GM18909 (cell line): ENCODE measurements around the gene SENP7.
"Not testable (repeated sequence)": the region's sequence is repeated elsewhere in the genome, so short reads cannot be mapped to it uniquely, and the experiment has no call there.

Experiments
- ATAC-seq: cut with Tn5 transposase; IDR thresholded peaks from one replicate; pipeline ENCODE4 v1.9.1; 2021; ENCODE audit warnings: mild to moderate bottlenecking; ENCODE audit not compliant: unreplicated experiment, poor library complexity

SENP7 gene

DNA sequence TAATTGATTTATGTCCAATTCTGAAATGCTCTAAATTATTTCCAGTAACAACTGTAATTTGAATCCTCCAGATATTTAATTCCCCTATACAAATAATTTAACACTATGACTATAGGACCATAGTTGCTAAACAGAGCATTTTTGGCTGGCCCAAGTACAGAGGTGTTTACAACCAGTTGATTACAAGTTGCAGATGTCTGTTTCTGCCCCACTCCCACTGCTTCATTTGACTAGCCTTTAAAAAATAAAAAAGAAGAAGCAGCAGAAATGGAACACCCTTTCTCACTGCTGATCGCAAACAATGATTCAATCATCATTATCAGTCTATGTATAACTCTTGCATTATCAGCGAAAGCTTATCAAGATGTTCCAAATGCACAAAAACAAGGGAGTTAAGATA is 54.6 kb downstream of the SENP7 start:
- ATAC-seq: no peak

DNA sequence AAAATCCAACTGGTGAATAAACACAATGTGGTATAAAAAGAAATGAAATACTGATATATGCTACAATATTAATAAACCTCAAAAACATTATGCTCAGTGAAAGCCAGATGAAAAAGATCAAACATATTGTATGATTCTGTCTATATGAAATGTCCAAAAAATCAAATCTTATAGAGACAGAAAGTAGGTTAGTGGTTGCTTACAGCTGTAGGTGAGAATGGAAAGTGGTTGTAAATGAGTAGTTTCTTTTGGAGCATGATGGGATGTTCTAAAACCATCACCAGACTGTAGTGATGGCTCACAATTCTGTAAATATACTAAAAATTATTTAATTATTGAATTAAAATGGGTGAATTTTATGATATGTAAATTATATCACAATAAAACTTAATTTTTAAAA is 58.4 kb downstream of the SENP7 start:
- no peak for ATAC-seq

DNA sequence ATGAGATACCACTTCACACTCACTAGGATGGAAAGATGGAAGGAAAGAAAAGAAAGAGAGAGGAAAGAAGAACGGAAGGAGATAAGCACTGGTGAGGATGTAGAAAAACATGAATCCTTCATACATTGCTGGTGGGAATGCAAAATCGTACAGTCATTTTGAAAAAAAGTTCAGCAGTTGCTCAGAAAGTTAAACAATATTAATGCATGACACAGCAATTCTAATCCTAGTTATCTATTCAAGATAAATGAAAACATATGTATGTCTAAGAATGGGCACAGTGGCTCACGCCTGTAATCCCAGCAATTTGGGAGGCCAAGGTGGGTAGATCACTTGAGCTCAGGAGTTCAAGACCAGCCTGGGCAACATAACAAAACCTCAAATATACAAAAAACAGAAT is 59.1 kb downstream of the SENP7 start:
- no peak for ATAC-seq

- ATAC-seq: not testable (repeated sequence)
Observed at GRCh38 chr3:101438641-101439040, 74.4 kb downstream of the SENP7 start.

DNA sequence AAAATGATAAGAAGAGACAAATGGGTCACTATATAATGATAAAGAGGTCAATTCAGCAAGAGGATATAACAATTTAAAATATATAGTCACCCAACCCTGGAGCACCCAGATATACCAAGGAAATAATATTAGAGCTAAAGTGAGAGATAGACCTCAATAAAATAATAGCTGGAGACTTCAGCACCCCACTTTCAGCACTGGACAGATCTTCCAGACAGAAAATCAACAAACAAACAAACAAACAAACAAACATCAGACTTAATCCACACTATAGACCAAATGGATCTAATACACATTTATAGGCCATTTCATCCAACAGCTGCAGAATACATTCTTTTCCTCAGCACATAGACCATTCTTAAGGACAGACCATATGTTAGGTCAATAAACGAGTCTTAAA is 79.4 kb downstream of the SENP7 start:
- no peak for ATAC-seq

DNA sequence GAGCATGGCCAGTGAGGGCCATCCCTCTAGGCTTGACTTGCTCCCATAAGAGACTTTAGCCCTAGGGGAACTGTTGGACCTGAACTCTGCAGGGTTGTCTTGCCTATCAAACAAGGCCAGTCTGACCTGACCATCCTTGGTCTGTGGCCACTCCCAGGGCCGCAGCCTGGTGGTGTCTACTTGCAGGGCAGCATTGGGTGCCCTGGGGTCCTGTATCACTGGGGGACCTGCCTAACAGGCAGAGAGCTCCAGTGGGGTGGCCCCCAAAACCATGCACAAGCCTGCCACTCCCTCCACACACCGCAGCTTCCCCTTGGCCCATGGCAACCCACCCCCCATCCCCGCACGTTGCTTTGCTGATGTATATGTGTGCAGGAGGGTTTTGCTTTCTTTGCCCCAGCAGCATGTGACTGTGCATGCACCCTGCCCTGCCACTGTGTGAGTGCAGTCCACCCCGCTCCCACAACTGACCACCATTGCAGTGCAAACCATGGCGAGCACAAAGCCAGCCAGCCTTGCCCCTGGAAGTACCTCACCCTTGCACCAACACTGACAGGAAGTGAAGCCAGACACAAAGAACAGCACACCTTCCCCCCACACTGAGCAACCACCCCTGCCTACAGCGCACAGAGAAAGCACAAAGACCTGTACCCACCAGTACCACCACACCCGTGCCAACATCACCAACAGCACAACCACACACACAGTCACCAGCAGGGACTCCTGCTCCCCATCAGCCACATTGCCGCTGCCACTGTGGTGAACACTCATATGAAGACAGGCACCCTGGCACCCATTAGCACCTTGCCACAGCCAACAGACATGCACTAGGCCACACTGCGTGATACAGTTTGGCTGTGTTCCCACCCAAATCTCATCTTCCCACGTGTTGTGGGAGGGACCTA is 88.8 kb downstream of the SENP7 start:
- ATAC-seq: no peak

DNA sequence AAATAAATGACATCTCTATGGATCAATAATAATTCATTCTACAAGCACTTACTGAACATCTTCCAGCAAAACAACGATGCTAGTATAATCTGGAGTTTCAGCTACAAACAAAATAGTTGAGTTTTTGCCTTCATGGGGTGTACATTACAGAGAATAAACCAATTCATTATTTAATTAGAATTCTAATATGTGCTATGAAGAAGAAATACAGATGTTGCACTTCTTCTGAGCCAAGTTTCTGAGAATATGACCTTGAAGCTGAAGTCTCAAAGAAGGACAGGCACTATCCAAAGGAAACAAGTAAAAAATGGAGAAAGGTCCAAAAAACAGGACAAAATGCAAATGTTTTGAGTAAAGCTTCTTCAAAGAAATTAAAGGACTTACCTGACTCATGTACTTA is 94.2 kb downstream of the SENP7 start:
- ATAC-seq: no peak

- ATAC-seq: no peak
Observed at GRCh38 chr3:101414121-101414520, 98.9 kb downstream of the SENP7 start.

- ATAC-seq: no peak
Observed at GRCh38 chr3:101413656-101414055, 99.4 kb downstream of the SENP7 start.

- ATAC-seq: no peak
Observed at GRCh38 chr3:101391413-101391950, 121.5 kb downstream of the SENP7 start.

DNA sequence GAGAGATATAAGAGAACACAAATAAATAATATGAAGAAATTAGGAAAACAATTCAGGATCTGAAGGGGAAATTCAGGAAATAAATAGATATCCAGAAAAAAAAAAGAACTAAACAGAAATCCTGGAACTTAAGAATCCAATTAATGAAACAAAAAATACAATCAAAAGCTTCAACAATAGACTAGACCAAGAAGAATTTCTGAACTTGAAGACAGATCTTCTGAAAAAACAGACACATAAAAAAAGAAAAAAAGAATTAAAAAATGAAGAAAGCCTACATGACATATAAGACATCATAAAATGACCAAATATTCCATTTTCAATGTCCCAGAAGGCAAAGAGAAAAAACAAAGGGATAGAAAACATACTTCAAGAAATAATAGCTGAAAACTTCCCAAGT is 124.3 kb downstream of the SENP7 start:
- ATAC-seq: no peak

DNA sequence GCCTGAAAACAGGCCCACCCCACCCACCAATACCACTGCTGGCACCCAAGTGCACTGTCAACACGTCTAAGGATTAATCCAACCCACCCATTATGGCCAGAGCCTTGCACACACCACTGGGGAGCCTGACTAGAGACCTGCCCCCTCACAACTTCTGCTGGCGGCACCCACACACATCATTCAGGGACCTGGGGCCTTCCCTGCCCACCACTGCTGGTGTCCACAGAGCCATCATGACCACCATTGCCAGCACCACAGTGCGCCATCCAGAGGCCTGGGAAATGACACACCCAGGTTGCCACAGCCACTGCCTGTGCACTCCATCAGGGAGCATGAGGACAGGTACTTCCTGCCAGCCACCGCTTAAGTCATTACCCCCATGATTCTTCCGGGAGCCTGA is 125.7 kb downstream of the SENP7 start:
- no peak for ATAC-seq

- no peak for ATAC-seq
Observed at GRCh38 chr3:101384426-101384825, 128.6 kb downstream of the SENP7 start.

DNA sequence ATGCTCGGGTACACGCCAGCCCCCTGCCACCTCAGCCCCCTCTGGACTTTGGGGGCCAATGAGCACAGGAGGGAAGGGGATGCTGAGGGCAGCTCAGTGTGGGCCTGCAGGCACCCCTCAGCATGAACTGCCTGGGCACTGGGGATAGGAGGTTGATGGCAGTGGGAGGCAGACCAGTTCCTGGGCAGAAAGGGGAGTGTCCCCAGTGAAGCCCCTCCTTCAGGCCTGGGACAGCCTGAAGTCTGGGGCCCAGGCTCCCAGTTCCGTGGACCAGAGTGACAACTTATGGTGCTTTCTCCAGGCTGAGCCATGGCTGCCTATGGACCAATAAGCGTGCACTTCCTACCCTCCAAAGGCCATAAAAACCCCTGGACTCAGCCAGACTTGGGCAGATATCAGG is 129.4 kb downstream of the SENP7 start:
- no peak for ATAC-seq

- ATAC-seq: no peak
Observed at GRCh38 chr3:101383156-101383575, 129.8 kb downstream of the SENP7 start.

DNA sequence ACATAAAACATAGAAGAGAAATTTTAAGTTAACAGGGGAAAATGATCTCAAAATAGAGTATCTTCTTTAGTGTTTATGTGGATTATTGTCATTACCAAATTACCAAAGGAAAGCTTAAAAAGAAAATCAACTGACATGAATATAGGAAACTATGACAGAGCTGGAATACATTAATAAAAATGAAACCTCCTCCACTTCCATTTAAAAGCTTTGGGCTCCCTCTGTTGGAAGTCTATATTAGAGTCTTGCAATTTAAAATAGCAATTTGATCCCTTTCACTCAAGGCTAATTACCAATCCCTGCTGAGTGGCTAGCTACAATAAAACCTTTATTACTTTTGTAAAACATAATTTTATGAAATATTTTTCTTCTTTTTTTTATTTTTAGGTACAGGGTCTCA is 131.2 kb downstream of the SENP7 start:
- ATAC-seq: no peak

- ATAC-seq: peak; percentile 96
Observed at GRCh38 chr3:101379658-101380376, 133.2 kb downstream of the SENP7 start.

DNA sequence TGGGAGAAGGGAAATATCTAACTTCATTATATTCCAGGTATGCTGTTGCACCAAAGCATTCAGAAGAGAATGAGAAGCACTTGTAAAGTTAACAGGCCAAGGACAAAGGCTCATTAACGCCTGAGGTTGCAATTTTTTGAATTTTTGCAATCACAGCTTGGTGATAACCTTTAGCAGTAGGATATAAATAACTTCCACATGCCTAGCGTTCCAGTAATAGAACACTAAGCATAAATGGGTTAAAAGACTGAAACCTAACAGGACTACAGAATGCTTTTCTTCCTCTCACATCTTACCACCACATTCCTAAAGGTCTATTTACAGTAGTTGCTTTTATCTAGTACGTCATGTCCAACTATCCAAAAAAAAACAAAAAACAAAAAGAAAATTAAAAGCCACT is 135.2 kb downstream of the SENP7 start:
- no peak for ATAC-seq

DNA sequence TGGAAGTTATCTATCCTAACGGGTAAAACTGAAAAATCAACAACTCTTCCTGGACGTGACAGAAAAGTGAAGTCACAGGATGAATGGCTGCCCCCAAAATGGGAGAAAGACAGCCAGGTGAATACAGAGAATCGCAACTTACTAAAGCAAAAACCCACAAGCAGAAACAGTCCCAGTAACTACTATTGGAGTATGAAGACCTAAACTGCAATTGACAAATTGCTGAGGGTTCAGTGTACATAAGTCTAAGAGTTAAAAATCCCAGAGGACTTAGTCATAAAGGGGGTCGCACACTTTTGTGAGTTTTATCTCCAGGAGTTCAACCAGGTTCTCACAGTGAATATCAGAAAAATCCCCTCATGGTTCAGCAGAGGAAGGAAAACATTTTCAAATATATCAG is 135.8 kb downstream of the SENP7 start:
- no peak for ATAC-seq

DNA sequence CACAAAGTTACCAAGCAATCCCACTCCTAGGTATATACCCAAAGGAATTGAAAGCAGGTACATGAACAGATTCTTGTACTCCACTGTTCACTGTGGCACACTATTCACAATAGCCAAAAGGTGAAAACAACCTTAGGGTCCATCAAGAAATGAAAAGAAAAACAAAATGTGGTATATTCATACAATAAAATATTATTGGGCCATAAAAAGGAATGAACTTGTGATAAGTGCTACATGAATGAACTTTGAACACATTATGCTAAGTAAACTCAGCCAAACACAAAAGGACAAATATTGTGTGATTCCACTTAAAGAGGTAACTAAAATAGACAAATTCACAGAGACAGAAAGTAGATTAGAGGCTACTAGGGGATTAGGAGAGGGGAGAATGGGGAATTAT is 137.4 kb downstream of the SENP7 start:
- no peak for ATAC-seq

DNA sequence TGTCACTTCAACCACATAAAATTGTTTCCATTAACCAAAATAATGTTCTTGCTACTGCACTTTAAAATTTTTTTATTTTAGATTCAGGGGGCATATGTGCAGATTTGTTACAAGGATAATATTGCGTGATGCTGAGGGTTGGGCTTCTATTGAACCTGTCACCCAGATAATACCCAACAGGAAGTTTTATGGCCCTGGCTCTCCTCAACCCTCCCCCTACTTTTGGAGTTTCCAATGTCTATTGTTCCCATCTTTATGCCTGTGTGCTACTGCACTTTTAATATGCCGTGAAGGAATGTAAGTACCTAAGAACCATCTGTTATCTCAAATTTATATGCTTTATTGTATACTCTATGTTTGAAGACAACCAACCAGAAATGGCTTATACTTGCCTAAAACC is 150.6 kb downstream of the SENP7 start:
- ATAC-seq: no peak
